KMS-11 (cell line): ENCODE measurements around the gene TRAPPC3L.

Source experiments
- H2AFZ ChIP-seq: fragments of 200-600 bp; sonication (generic); 2 replicates; pipeline ENCODE4 v1.6.1; 2016; ENCODE audit warnings: antibody characterized with exemption, mixed run types, low read depth
- H3K27ac ChIP-seq: fragments of 200-600 bp; sonication (generic); 2 replicates; pipeline ENCODE4 v1.6.1; 2016; ENCODE audit warnings: mild to moderate bottlenecking, mixed run types
- H3K27me3 ChIP-seq: fragments of 200-600 bp; sonication (generic); 2 replicates; pipeline ENCODE4 v1.6.1; 2017; ENCODE audit warnings: mild to moderate bottlenecking, low read depth, mixed run types, moderate library complexity; ENCODE audit not compliant: insufficient read depth
- H3K36me3 ChIP-seq: fragments of 200-600 bp; sonication (generic); 2 replicates; pipeline ENCODE4 v1.6.1; 2017; ENCODE audit warnings: mild to moderate bottlenecking, mixed run types; ENCODE audit not compliant: insufficient read depth
- H3K4me1 ChIP-seq: fragments of 200-600 bp; sonication (generic); 2 replicates; pipeline ENCODE4 v1.6.1; 2016; ENCODE audit warnings: mild to moderate bottlenecking, low read depth, mixed run types; ENCODE audit not compliant: poor library complexity, severe bottlenecking
- H3K4me2 ChIP-seq: fragments of 200-600 bp; sonication (generic); 2 replicates; pipeline ENCODE4 v1.7.0; 2016; ENCODE audit warnings: mild to moderate bottlenecking, mixed run types
- H3K4me3 ChIP-seq: fragments of 200-600 bp; sonication (generic); IDR thresholded peaks from 2 replicates; pipeline ENCODE4 v1.6.1; 2017; ENCODE audit warnings: low read depth, low read length, mixed read lengths; ENCODE audit not compliant: insufficient read depth
- H3K79me2 ChIP-seq: fragments of 200-600 bp; sonication (generic); 2 replicates; pipeline ENCODE4 v1.6.1; 2016; ENCODE audit warnings: low read depth, mixed run types; ENCODE audit not compliant: insufficient read depth
- H3K9ac ChIP-seq: fragments of 200-600 bp; sonication (generic); 2 replicates; pipeline ENCODE4 v1.6.1; 2016; ENCODE audit warnings: mild to moderate bottlenecking, mixed run types
- H4K20me1 ChIP-seq: fragments of 200-600 bp; sonication (generic); 2 replicates; pipeline ENCODE4 v1.6.1; 2016; ENCODE audit warnings: mild to moderate bottlenecking, mixed run types; ENCODE audit not compliant: insufficient read depth
- CTCF ChIP-seq: fragments of 200-600 bp; sonication (generic); conservative IDR thresholded peaks from 2 replicates; pipeline ENCODE4 v1.6.1; 2017; ENCODE audit warnings: low read depth, mild to moderate bottlenecking, antibody characterized with exemption, low read length, moderate library complexity, mixed read lengths

TRAPPC3L gene

GRCh38 chr6:116468293-116468692 is 77.2 kb downstream of the TRAPPC3L start:
- Histone ChIP-seq H3K27me3 (no peaks in the 10 kb centered on the region), H4K20me1 (no peaks in the 10 kb centered on the region), H2AFZ (no peak overlapping the region), H3K79me2 (no peaks in the 10 kb centered on the region), H3K4me3 (no peak overlapping the region), H3K4me1 (no peaks in the 10 kb centered on the region), H3K36me3 (no peaks in the 10 kb centered on the region), H3K27ac (no peak overlapping the region), H3K4me2 (no peak overlapping the region), H3K9ac (no peak overlapping the region)
- TF ChIP-seq CTCF: no peak

- H3K79me2 ChIP-seq: no peaks in the 10 kb centered on the region
- TF ChIP-seq CTCF: no peak
- H4K20me1 ChIP-seq: no peaks in the 10 kb centered on the region
- no peaks in the 10 kb centered on the region for H3K36me3 ChIP-seq
- no peak overlapping the region for H3K4me3 ChIP-seq
- no peaks in the 10 kb centered on the region for H3K4me1 ChIP-seq
- no peak overlapping the region for H3K27ac ChIP-seq
- H3K9ac ChIP-seq: no peak overlapping the region
- no peaks in the 10 kb centered on the region for H3K27me3 ChIP-seq
- H3K4me2 ChIP-seq: no peak overlapping the region
- no peak overlapping the region for H2AFZ ChIP-seq
Measured at GRCh38 chr6:116467514-116467913, 78.0 kb downstream of the TRAPPC3L start.

- TF ChIP-seq CTCF: no peak
Measured at GRCh38 chr6:116467096-116467495, 78.4 kb downstream of the TRAPPC3L start.

GRCh38 chr6:116465246-116465645 is 80.2 kb downstream of the TRAPPC3L start:
- Histone ChIP-seq H3K4me2 (no peak overlapping the region), H3K27me3 (no peaks in the 10 kb centered on the region), H3K4me3 (no peak overlapping the region), H3K79me2 (no peaks in the 10 kb centered on the region), H2AFZ (no peak overlapping the region), H3K36me3 (no peaks in the 10 kb centered on the region), H3K4me1 (no peaks in the 10 kb centered on the region), H4K20me1 (no peaks in the 10 kb centered on the region), H3K27ac (no peak overlapping the region), H3K9ac (no peak overlapping the region)
- TF ChIP-seq CTCF: no peak

More at GRCh38 chr6:116467096-116467495, 78.4 kb downstream of the TRAPPC3L start:
- Histone ChIP-seq H2AFZ (no peak overlapping the region), H4K20me1 (no peaks in the 10 kb centered on the region), H3K36me3 (no peaks in the 10 kb centered on the region), H3K4me1 (no peaks in the 10 kb centered on the region), H3K4me2 (no peak overlapping the region), H3K27ac (no peak overlapping the region), H3K9ac (no peak overlapping the region), H3K4me3 (no peak overlapping the region), H3K27me3 (no peaks in the 10 kb centered on the region), H3K79me2 (no peaks in the 10 kb centered on the region)
